GM12874 (cell line): ENCODE measurements around the gene ADCK2.

Experiments used
- CTCF ChIP-seq: IDR thresholded peaks from 2 replicates; pipeline ENCODE4 v1.5.1; 2011; ENCODE audit warnings: low read depth, mild to moderate bottlenecking, control low read depth, low read length, moderate library complexity; ENCODE audit not compliant: insufficient read depth

Gene ADCK2

DNA sequence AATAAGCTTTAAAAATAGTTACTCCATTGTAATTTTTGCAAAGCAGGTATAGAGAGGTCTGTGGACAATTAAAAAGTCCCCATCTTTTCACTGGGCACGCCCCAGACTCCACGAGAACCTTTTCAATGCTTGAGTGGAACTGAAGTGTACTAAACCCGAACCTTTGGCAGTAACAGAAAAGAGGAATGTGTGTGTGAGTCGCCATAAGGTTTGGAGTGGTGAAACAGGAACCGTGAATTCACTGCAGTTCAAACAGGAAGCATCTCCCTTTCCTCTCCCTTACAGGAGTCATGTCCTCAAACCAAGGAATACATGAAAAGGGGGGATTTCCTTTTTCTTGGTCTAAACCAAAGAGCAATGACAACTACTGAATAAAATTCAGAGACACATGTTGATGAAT lies 47.0 kb downstream of the ADCK2 start:
- TF ChIP-seq CTCF, result no peak

DNA sequence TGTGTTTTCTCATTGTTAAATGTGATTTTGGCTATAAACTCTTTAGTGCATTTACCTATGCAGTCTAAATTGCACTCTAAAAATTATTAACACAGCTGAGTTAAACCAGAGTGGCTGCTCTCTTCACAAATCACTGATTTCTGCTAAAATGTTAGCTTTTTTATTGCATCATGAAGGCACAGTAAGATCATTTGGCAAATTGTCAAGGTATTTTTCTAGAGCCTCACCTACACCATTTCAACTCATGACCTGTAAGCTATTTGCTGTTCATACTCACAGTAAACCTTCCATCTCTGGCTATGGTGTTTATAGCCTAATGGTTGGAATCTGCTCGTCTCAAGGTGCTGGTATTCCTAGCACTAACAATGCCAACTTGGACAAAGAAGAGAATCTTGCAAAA lies 49.5 kb downstream of the ADCK2 start:
- no peak for TF ChIP-seq CTCF

DNA sequence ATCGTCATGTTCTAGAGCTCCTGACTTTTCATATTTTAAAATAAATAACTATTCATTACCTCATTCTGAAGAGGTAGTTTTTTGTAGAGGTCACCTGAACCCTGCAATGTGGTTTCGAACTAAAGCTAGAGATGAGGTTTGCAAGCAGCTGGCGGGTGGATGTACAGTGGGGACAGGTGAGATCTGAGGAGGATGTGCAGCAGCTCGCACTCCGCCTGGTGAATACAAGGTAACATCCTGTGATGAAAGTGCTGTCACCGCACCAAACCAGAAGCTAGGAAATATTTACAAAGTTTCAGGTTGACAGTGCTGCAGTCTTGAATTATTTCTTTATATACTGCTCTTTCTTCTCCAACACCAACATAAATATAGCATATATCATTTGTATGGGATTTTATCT lies 50.3 kb downstream of the ADCK2 start:
- no peak for TF ChIP-seq CTCF

DNA sequence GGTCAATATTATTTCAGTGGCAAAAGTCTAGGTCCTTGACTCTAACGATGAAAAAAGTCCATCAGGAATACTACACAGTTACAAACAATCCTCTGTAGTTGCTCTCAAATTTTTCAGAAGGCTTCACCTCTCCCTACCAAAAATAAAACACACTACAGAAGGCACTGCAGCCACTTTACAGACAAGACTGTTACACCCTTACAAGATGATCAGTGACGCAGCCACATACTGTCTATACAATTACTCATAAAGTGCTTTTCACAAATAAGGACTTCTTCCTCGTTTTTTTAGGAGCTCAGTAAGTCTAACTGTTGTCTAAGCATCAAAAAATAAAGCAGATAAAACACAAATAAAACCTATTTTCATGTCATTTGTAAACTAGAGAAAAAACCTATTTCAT lies 50.8 kb downstream of the ADCK2 start:
- no peak for TF ChIP-seq CTCF

GRCh38 chr7:140724706-140725105 lies 52.0 kb downstream of the ADCK2 start:
- no peak for TF ChIP-seq CTCF

- TF ChIP-seq CTCF, result 0 out of 2 replicates have a peak, but pooled peaks have one; percentile 13
Observed at GRCh38 chr7:140726281-140726680, 53.5 kb downstream of the ADCK2 start.

DNA sequence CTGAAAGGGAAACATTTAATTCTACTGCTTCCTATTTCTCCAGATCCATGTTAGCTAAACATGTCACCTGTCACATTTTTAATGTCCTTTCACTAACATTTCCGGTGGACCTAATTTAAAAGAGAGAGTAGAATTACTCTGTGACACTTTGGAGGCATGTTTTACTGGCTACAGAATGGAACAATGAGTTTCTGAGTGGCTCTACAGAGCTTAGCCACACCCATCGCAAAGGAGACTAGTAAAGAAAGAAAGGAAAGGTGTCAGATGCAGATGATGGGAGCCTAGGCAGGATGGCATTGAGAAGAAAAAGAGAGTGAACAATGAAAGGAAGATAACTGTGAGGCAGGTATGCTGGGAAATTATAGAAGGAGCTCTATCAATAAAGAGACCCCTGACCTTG lies 59.7 kb downstream of the ADCK2 start:
- no peak for TF ChIP-seq CTCF

- no peak for TF ChIP-seq CTCF
Observed at GRCh38 chr7:140734096-140734495, 61.4 kb downstream of the ADCK2 start.
